Erythroblast (primary cell): ENCODE results near the gene PPIG.
"Not testable (repeated sequence)": the region's sequence is repeated elsewhere in the genome, so short reads cannot be mapped to it uniquely, and the experiment has no call there.

Source experiments
- DNase-seq, 2 experiments: peaks; one replicate each; lab custom pipeline; 2025; lab: John Stamatoyannopoulos, UW
- GATA1 ChIP-seq: IDR thresholded peaks from 2 replicates; pipeline ENCODE4 v1.6.1; 2011; ENCODE audit warnings: low read depth, mild to moderate bottlenecking, control low read depth, low read length, moderate library complexity
- POLR2A ChIP-seq: IDR thresholded peaks from 2 replicates; pipeline ENCODE4 v1.6.1; 2011; ENCODE audit warnings: mild to moderate bottlenecking, low read length

The PPIG gene

DNA sequence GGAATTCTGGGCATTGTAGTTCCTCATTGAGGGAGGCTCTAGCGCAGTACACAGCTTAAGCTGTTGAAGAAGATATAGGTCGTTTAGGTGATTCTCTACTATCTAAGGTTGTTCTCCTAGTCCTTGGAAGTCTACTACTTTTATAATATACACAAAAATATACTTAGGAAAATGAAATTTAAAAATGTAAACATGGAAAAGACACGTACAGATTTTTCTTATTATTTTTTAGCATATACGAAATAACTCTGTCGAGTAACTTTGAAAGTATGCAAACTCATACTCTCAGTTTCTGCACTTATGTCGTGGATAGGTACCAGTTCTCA lies 10.2 kb upstream of the PPIG start:
- no peak for DNase-seq
- no peak for TF ChIP-seq POLR2A
- no peak for TF ChIP-seq GATA1

DNA sequence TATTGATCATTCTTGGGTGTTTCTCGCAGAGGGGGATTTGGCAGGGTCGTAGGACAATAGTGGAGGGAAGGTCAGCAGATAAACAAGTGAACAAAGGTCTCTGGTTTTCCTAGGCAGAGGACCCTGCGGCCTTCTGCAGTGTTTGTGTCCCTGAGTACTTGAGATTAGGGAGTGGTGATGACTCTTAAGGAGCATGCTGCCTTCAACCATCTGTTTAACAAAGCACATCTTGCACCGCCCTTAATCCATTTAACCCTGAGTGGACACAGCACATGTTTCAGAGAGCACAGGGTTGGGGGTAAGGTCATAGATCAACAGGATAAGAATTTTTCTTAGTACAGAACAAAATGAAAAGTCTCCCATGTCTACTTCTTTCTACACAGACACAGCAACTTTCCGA lies 9.6 kb upstream of the PPIG start:
- DNase-seq = not testable (repeated sequence)

DNA sequence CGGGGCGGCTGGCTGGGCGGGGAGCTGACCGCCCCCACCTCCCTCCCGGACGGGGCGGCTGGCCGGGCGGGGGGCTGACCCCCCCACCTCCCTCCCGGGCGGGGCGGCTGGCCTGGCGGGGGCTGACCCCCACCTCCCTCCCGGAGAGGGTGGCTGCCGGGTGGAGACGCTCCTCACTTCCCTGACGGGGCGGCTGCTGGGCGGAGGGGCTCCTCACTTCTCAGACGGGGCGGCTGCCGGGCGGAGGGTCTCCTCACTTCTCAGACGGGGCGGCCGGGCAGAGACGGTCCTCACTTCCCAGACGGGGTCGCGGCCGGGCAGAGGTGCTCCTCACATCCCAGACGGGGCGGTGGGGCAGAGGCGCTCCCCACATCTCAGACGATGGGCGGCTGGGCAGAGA lies 8.9 kb upstream of the PPIG start:
- DNase-seq = not testable (repeated sequence)

DNA sequence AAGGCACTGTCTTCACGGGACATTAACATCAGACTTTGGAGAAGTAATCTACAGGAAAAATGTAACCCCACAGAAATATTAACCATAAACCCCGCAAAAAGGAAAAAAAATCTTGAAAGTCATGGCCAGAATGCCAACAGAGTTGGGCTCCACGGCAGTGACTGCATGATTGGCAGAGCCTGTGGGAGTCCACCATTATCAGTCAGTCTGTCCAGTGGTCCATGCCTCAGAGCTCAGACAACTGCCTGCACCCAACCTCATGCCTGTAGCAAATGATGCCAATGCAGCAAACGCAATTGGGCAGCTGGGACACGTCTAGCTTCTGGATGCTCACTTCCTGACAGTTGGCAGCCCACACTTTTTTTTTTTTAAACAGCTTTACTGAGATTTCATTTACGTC lies 5.1 kb upstream of the PPIG start:
- no peak for TF ChIP-seq POLR2A
- no peak for TF ChIP-seq GATA1
- no peak for DNase-seq

DNA sequence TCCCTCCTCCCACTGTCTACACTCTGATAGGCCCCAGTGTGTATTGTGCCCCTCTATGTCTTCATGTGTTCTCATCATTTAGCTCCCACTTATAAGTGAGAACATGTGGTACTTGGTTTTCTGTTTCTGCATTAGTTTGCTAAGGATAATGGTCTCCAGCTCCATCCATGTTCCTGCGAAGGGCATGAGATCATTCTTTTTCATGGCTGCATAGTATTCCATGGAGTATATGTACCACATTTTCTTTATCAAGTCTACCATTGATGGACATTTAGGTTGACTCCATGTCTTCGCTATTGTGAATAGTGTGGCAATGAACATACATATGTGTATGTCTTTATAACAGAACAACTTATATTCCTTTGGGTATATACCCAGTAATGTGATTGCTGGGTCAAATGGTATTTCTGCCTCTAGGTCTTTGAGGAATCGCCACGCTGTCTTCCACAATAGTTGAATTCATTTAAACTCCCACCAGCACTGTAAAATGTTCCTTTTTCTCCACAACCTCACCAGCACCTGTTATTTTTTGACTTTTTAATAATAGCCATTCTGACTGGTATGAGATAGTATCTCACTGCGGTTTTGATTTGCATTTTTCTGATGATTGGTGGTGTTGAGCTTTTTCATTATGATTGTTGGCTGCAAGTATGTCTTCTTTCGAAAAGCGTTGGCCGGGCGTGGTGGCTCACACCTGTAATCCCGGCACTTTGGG lies 1.4 kb upstream of the PPIG start:
- DNase-seq = not testable (repeated sequence)

DNA sequence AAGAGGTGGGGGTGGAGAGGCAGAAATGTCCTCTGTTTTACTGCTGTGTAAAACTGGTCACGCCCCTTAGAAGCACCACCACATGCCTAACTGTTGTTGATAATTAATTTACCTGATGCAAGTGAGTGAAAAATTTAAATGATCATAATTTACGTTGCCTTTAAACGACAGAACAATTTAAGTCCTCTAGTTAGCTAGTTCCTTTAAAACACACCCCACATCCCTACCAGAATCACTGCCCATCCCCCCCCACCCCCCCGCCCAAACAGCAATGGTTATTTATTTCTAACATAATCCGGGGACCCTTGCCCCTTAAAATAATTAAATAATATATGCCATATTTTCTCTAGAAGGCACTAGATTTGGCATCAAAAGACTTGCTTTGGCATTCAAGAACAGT lies 633 bp upstream of the PPIG start:
- DNase-seq = peak in 1 of 2 experiments; percentile 28
- TF ChIP-seq GATA1 = no peak
- TF ChIP-seq POLR2A = no peak

DNA sequence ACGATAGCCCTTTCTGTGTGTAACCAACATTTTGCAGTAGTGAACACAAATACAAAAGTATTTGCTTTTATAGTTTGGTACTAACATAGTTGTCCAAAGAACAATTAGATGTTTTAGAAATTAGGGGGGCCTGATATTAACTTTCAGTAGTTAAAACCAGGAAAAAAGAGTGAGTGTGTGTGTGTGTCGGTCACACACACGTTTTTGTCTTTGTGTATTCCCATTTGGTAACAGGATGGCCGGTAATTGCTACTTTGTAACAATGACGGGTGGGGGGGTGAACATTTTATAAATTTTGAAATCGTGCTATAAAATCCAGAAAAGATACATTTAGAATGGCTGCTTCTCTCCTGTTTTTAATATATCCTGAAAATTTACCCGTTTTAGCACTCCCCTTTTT lies 1.5 kb downstream of the PPIG start:
- DNase-seq = peak in 1 of 2 experiments; percentile 37
- TF ChIP-seq POLR2A = no peak
- no peak for TF ChIP-seq GATA1

DNA sequence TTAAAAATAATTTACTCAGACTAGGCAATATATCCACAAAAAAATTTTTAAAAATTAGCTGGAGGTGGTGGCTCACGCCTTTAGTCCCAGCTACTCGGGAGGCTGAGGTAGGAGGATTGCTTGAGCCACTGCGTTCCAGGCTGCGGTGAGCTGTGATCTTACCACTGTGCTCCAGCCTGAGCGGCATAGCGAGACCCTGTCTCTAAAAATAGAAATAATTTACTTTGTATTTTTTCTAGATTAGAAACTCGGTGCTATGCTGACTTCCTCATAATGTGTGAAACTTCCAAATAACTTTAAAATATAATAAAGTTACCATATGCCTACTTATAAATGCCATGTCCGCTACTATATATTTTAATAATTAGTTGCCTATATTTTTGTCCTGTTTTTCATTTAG lies 6.7 kb downstream of the PPIG start:
- TF ChIP-seq GATA1 (no peak), POLR2A (no peak)
- DNase-seq = no peak

DNA sequence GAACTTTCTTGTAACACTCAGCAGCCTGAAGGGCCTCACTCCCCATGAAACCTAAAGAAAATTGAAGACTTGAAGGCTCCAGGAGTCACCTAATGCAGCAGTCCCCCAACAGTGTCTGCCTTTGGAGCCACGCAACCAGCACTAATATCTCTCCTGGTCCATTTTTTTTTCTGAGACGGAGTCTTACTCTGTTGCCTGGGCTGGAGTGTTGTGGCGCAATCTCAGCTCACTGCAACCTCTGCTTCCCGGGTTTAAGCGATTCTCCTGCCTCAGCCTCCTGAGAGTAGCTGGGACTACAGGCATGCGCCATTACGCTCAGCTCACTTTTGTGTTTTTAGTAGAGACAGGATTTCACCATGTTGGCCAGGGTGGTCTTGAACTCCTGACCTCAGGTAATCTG lies 12.4 kb downstream of the PPIG start:
- not testable (repeated sequence) for DNase-seq

DNA sequence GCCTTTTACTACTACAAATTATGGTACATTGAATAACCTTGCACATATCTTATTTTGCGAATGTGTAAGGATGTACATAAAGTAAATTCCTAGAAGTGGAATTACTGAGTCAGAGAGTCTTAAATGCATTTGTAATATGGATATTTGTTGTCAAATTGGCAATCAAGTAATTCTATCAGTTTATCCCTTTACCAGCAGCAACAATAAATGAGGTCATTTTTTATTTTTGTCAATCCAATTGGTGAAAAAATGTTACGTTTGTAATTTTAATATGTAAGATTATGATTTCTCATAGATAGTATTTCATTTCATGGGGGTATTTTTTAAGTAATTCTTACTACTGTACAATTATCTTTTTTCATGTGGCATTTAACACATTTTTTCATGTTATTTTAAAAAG lies 14.8 kb downstream of the PPIG start:
- TF ChIP-seq GATA1 (no peak), POLR2A (no peak)
- DNase-seq = no peak

DNA sequence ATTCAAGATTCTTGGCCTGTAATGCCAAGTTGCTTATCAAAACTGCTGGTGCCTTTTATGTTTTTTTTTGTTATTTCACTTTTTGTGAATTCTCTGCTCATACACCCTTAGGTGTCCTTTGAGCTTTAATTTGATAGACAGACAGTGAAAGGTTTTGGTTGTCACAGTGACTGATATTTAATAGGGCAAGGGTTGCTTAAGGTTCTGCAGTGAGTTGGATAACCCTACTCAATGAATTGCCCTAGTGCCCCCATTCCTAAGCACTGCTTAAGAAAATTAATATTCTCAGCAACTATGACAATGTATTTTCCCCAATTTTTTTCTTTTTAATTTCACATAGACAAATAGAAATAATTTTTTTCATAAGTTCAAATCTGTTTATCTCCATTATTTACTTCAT lies 15.4 kb downstream of the PPIG start:
- TF ChIP-seq GATA1 (no peak), POLR2A (no peak)
- DNase-seq = no peak

DNA sequence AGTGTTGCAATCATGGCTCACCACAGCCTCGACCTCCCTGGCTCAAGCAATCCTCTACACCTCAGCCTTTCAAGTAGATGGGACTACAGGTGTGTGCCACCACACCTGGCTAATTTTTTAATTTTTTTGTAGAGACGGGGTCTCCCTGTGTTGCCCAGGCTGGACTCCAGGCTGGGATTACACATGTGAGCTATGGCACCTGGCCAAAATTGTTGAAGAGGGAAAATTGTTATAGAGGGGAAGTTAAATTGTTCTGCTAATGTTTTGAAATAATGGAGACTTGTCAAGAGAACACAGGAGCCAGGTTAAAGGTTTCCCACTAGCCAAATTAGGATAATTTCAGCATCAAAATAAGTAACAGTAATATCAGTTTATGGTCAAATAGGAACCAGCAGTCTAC lies 25.1 kb downstream of the PPIG start:
- no peak for DNase-seq
- TF ChIP-seq POLR2A (no peak), GATA1 (no peak)

DNA sequence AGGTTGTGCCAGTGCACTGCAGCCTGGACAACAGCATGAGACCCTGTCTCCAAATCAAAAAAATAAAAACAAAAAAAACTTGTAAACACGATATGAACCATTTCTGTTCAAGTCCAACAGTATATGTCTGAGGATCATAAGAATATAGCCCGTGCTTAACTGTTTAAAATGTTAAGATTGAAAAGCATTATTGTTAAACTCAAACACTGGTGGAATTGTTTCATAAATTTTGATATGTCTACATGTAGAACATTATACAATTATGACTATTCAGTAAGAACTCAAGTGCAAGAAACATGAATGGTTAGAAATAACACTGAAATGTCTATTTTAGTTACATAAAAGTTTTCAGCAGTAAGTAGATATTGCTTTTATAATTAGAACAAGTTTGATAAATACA lies 29.7 kb downstream of the PPIG start:
- TF ChIP-seq POLR2A (no peak), GATA1 (no peak)
- no peak for DNase-seq

DNA sequence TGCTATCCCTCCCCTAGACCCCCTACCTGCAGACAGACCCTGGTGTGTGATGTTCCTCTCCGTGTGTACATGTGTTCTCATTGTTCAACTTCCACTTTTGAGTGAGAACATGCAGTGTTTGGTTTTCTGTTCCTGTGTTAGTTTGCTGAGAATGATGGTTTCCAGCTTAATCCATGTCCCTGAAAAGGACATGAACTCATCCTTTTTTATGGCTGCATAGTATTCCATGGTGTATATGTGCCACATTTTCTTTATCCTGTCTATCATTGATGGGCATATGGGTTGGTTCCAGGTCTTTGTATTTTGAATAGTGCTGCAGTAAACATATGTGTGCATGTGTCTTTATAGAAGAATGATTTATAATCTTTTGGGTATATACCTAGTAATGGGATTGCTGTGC lies 31.8 kb downstream of the PPIG start:
- not testable (repeated sequence) for DNase-seq

DNA sequence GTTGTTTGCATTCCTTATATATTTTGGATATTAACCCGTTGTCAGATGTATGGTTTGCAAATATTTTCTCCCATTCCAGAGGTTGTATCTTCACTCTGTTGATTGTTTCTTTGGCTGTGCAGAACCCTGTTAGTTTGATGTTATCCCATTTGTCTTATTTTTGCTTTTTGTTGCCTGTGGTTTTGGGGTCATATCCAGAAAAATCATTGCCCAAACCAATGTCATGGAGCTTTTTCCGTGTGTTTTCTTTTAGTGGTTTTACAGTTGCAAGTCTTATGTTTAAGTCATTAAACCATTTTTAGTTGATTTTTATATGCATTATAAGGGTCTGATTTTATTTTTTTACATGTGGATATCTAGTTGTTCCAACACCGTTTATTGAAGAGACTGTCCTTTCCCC lies 35.8 kb downstream of the PPIG start:
- TF ChIP-seq GATA1 (no peak), POLR2A (no peak)
- no peak for DNase-seq

DNA sequence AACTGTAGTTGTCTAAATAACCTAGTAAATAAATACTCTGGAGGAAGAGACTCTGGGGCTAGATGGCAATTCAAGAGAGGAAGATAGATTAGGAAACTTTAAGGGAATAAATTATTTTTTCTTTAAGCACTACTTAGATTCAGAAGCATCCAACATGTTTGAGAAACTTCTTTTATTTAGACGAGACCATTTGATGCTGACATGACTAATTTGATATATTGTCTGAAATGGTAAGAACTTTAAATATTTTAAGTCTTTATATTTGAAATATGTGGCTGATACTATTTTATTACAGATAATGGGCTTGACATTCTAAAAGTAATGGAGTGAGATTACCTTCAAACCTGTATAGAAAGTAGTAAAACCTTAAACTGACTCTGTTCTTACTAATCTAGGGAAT lies 36.4 kb downstream of the PPIG start:
- TF ChIP-seq POLR2A = no peak
- no peak for TF ChIP-seq GATA1
- no peak for DNase-seq
